HT-29 (cell line): ENCODE results near the gene PIH1D2. TPM values are rescaled to one million over a fixed set of nuclear protein-coding genes. Genes with fewer than 3 reads are reported as not detected.
"Not testable (repeated sequence)": the region's sequence is repeated elsewhere in the genome, so short reads cannot be mapped to it uniquely, and the experiment has no call there.

ENCODE experiments used
- DNase-seq: peaks from one replicate; pipeline ENCODE4 v3.0.0-alpha.2; 2015; ENCODE audit warnings: low spot score
- total RNA-seq: library from RNA; depleted of rRNA; stranded (reverse); fragments of >200 nt; shearing (Covaris generic); gene quantifications from 2 replicates; pipeline ENCODE4 v1.2.3, GENCODE V29; 2014; rRNA removed

The PIH1D2 gene, protein sequence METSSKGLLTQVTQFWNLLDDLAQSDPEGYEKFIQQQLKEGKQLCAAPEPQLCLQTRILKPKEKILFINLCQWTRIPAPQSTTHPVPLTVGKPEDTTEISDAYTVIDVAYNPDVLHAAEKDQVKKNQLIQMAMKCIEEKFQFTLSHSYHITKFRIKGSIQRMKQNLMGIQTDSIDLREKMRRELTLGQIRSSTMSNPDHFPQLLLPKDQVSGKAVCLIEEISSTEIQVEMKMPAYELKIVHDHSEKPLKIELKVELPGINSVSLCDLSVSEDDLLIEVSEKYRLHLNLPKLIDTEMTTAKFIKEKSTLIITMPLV
- total RNA-seq, result 0.52 and 0.97 TPM in 2 replicates

DNA sequence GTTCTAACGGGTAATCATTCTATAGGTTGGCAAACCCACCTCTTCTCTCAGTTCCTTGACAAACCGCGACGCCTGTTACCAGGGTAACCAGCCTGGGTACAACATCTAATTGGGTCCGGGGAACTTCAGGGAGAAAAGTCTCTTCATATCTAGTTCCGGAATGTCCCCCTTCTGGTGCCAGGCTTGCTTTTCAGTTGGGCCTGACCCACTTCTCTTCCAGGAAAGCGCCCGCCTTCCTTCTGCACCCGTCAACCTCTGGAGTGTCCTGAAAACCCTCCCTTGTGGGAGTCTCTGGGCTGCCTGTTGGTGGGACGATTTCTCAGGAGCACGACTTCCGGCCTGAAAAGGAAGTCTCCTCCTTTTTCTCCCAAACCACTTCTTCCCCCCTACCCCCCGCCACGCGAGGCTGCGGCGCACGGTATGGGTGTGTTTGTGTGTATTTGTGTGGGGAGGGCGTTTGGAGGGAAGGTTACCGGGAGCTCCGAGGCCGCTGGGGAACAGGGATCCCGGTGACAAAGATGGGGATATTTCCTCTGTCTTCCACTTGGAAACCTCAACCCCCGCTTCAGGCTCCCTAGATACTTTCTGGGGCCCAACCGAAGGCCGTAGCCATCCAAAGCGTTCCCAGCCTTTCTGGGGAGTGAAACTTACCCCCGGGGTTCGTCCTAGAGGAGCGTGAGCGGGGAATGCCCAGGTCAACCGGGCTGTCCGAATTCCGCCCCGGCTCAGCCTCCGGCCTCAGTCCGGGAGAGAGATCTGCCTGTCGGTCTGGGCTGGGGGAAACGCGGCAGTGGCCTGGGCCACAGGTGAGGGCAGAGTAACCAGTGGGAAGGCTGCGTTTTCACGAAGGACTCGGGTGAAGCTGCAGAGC, at the start of gene PIH1D2, which contains the start of gene NKAPD1:
TSS of gene PIH1D2 (minus strand) at position 77 of the 871 bp plus-strand sequence. CDS start 843 bp downstream, outside the sequence.
TSS of gene NKAPD1 (plus strand) at position 359 of the 871 bp plus-strand sequence. CDS start 1,276 bp downstream, outside the sequence.
- DNase-seq, result peak; percentile 96

DNA sequence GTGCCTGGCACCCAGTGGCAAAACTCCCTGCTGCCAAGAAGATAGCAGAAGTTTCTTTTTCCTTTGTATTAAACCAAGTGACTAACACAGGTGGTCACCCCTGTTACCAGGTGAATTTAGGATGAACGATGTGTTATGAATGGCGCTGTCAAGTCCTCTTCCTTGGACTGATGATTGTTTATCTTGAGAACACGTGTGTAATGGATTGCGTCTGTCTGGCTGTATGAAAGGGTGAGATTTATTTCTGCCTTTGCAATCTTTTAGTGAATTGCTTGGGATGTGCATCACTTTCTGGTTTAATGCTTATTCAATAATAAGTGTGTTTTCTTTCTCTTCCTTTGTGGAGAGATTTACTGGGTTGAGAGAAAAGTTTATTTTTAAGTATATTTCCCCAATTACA, 49.3 kb upstream of the PIH1D2 start:
- no peak for DNase-seq

DNA sequence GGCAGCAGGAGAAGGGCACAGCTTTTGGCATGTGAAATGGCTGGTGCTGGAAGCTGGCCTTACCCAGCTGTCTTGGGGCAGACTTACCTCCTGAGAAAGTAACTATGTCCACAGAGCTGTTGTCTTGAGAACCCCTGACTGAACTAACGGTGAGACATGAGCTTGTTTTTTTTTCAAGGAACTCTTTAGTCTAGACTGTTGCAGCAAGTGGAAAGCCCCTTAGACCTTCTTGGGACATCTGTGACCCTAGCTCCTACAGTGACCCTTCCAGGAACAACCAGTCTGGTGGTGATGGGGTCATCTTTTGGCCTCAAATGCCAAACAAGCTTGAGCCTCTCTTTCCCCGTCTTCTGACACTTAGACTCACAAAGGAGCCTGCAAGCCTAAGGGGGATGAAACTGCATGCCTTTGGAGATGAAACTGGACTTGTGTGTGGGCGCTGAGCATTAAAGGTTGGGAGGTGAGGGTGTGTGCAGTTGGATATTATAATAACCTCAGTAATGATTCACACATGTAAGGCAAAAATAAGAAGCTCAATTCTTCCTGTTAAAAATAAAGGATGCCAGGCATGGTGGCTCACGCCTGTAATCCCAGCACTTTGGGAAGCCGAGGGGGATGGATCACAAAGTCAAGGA, 48.3 kb upstream of the PIH1D2 start:
- no peak for DNase-seq

DNA sequence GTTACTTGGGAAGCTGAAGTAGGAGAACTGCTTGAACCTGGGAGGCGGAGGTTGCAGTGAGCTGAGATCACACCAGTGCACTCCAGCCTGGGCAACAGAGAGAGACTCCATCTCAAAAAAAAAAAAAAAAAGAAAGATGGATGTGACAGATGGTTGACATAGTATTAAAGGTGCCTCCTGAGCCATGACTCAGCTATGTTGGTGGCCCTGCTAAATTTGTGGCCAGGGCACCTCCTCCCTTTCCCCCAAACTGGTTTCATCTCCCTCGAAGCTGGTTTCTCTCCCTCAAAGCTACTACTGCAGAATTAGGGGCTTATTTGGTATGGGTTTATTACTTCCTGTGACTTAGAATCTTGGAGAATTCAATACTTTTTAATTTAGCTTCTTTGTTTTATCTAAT, 44.4 kb upstream of the PIH1D2 start:
- DNase-seq, result no peak

DNA sequence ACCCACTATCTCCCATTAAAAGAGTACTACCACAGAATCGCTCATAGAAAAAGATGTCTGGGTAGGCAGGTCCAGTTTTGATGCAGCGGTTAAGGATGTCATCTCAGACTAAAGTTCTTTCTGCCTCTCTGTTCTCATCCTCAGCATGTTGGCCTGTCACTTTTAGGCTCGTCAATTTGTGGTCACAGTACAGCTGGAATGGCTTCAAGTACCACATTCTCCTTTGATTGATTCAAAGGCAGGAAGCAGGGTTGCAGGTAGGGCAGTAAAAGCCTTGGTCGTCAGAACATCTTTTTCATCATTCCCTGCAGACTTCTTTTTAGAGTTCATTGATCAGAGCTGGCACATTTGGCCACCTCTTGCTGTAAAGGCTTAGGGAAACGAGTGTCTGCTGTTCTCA, 41.6 kb upstream of the PIH1D2 start:
- no peak for DNase-seq

DNA sequence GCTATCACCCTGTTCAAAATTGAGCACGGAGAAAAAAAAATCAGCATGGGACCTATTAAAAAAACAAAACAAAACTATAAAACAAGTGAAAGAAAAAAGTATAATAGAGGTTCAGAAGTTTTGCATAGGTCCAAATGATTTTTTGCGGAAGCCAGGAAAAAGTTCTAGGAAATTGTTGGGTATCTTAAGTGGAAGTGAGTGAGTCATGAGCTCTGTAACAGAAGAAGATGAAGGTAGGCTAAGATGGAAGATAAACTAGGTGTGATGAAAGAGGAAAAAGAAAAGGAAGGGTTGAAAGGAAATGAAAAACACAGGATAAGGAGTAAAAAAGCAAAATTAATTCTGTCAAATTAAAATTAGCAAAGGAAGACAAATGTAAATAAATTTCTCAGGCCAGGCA, 40.6 kb upstream of the PIH1D2 start:
- no peak for DNase-seq

DNA sequence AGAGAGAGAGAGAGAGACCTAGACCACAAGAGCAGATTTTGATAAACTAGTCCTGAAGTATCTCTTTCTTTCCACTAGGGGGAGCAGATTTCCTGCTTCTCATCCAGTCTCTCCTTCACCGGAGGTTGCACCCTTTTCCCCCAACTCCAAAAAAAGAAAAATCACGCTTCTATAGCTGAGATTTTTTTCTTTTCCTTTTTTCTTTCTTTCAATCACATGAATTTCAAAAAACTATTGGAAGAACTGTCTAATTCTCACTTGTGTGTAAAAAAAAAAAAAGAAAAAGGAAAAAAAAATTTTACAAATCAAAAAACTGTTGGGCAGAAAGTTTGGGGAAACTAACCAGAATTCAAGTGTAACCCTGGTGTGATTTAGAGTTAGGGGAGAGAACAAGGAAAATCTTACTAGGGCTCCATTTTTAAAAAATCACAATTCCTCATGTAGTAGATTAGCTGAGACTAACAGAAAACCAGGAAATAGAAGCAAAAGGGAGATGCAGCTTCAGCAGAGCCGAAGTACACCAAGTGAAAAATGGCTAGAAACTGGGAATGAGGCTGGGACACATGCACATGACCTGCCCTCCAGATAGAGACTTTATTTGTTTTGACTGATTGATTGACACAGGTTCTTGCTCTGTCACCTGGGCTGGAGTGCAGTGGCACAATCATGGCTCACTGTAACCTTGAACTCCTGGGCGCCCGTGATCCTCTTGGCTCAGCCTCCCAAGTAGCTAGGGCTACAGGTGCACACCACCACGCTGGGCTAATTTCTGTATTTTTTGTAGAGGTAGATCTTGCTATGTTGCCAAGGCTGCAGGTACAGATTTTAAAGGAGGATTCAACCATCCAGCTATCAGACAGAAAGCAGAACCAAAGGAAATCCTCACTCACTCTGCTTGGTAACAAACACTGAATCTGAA, 40.0 kb upstream of the PIH1D2 start:
- peak; percentile 58 for DNase-seq

DNA sequence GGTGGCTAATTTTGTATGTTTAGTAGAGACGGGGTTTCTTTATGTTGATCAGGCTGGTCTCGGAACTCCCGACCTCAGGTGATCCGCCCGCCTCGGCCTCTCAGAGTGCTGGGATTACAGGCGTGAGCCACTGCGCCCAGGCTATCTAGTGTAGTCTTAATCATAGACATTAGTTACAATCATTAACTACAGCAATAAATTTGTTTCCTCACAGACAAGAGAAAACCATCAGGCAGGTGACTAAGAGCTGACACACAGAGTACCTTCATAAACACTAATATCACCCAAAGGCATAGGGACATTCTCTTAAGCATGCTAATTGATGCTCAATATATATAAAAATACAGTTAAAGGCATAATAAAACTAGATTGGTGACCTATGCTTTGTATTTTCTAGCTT, 32.3 kb upstream of the PIH1D2 start:
- DNase-seq, result no peak

DNA sequence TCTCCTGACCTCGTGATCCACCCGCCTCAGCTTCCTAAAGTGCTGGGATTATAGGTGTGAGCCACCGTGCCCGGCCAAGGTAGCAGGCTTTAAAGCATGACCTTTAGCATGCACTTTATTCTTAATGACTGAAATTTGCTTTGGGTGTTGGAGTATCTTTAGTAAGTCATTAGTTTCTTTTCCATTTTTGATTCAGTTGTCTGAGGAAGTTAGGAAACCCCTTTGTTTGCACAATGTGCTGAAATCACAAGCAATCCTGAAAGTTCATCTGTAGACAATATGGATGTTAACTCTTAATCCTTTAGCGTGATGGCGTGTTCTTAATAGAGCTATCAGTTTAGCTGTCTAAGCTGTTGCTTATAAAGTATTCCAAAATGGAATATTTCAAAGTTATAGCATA, 29.6 kb upstream of the PIH1D2 start:
- no peak for DNase-seq

DNA sequence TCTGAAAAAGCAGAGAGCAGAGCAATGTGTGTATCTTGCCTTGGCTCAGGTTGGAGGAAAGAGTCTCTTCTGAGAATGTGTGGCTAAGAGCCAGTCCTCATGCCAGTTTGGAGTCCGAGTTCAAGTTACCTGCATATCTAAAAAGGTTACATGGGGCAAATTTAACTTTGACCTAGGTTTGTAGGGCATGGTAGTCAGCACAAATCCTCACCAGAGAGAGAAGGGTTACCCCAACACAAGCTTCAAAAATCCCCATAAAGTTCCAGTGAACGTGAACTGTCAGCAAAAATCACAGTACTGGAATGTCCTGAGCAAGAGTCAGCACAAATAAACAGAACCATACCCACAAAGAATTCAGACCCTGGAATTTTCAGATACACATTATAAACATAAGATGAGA, 26.6 kb upstream of the PIH1D2 start:
- DNase-seq, result no peak

DNA sequence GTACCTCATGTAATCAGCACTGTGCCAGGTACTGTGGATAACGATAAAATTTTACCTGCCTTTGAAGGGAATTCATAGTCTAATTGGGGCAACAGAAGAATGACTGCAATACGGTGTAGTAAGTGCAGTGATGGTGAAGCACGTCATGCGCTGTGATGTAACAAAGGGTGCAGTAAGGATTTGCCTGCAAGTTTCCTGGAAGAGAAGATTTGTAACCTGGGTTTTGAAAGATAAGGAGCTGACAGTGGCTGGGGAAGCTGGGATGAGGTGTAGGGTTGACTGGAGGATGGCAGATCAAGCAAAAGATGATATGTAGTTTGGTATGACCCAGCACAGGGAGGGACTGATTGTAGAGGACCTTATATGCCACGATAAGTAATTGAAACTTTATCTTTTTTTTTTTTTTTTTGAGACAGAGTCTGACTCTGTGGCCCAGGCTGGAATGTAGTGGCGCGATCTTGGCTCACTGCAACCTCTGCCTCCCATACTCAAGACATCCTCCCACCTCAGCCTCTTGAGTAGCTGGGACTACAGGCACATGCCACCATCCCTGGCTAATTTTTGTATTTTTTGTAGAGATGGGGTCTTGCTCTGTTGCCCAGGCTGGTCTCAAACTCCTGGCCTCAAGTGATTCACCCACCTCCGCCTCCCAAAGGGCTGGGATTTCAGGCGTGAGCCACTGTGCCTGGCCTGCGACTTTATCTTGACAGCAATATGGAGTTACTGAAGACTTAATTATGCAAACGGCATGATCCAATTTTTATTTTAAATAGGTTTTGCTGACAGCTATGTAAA, 24.1 kb upstream of the PIH1D2 start:
- no peak for DNase-seq

DNA sequence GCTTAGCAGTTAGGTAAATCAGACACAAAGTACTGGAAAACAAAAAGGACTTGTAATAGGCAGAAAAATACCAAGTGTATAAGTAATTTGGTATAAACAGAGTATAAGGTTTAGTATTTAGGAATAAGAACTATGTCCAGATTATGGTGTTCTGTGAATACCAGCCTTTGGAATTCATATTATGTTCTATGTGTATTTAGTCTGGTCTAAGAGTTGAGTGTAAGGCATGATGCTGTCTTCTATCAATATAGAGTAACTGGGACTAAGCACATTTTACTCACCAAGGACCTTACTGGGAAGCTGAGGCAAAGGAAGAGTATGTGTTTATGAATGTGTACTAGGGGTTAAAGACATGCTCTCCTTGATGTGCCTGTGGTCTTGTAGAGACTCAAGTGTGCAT, 22.4 kb upstream of the PIH1D2 start:
- DNase-seq, result no peak

DNA sequence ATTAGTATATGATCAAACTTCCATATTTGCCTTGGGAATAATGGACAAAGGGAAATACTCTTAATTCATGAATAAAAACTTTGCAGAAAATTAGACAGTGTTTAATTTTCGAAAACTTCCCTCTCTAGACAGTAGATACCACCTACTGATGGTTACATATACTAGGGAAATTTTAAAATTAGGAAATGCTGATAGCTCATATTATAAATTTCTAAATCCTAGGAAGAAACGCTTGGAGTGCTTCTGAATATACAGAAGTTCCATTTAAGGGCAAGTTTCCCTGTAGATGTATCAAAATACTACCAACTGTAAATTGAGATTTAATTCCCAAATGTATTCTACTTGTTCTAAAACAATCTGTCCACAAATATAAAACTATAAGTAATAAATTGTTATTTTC, 21.5 kb upstream of the PIH1D2 start:
- not testable (repeated sequence) for DNase-seq

DNA sequence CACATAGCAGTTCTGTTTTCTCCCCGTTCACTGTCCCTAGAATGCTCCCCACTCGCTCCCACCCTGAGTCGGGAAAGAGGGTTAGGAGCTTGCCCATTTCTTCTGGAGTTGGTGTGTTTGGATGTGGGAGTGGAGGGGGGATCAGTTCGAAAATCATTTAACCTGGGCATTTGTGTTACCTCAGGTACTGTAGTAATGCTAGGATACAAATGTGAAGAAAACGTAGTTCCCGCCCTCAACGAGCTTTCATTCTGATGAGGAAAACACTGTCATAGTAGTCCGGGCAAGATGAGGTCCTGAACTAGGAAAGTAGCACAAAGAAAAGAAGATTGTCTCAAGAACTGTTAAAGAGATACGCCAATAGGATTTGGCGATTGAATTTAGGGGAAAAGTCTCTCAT, 13.4 kb upstream of the PIH1D2 start:
- no peak for DNase-seq

DNA sequence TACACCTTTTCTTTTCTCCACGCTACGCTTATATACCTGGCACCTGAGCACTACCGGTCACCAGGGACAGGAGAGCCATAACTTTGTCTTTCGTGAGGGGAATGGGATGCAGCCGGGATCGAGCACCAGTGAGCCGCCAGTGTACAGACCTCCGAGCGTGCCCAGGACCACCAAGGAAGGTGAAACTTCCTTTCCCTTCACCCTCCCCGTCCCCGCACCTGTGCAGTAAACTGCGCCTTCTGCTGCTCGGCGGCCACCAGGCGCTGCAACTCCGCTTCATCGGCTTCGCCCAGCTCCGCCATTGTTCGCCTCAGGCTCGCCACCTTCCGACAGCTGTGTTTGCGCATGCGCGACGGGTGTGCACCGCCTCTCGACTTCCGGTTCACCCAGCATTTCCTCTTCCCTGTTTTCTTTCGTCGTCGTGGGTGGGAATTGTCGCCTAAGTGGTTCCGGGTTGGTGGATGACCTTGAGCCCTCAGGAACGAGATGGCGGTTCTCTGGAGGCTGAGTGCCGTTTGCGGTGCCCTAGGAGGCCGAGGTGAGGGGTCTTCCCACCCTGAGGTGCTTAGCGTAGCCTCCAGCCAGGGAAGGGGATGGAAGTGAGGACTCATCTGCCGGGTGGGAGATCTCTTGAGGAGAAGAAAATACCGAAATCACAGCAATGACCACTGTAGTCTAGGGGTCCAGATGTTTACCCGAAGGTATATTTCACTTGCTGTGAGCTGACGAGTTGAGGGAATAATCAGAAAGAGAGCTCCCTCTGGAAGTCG, 12.8 kb upstream of the PIH1D2 start, which contains the start of the genes SDHD and TIMM8B:
TSS of gene SDHD (plus strand) at position 452 of the 770 bp plus-strand sequence. CDS start at position 487, 35 bp downstream.
TSS of gene TIMM8B (minus strand) at position 335 of the 770 bp plus-strand sequence. CDS start at position 302, 33 bp downstream.
- peak; percentile 100 for DNase-seq

DNA sequence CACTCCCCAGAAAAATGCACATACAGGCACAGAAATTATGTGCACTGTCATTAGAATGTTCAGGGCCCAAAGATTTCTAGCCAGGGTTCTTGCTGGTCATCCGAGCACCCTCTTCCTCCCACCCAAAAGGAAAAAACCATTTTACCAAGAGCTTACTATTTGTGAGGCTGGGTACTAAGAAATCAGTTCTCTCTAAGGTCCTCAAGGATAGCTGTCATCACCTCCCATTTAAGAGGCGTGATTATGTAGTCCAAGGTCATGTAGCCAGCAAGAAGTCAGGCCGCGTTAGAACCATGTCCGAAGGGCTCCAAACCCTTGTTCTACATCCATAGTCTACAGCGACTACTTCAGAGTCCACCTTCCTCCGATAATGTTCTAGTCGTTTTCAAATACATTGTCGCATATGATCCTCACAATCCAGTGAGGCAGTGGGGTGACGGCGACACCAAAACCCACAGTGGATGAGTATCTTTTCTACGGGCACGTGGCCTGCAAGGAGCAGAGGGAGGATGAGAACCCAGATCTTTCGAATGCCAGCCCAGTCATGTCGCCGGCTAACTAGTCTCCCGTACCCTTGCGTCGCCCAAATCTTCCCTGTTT, 12.1 kb upstream of the PIH1D2 start:
- DNase-seq, result peak; percentile 62

DNA sequence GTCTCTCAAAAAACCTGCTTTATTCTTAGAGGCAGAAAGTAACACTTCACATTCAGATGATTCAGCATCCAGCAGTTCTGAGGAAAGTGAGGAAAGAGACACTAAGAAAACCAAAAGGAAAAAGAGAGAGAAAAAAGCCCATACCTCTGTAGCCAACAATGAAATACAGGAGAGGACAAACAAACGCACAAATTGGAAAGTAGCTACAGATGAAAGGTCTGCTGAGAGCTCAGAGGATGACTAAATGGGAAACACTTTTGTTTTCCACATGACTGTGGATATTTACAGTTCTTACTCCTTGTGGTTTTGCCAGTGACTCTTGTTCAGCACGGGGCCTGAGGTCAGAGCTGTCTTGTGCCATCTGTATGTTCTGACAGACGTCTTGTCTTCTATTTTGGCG, 8.9 kb upstream of the PIH1D2 start:
- DNase-seq, result no peak

DNA sequence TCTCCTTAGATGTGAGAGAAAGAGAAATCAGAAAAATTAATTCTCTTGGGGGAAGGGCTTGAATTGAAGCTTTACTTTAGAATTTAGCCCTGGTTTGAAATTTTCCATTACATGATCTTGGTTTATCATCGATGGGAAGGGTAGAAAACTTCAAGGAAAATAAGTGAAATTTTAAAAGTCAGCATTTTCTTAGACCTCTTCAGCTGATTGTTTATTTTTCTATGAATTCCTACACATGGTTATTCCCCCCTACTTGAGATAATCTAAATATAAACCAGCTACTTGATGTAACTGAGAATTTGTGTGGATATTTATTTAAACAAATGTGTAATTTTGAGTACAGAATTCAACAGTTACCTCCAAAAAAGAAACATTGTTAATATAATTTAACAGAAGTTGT, 10.9 kb downstream of the PIH1D2 start:
- no peak for DNase-seq

DNA sequence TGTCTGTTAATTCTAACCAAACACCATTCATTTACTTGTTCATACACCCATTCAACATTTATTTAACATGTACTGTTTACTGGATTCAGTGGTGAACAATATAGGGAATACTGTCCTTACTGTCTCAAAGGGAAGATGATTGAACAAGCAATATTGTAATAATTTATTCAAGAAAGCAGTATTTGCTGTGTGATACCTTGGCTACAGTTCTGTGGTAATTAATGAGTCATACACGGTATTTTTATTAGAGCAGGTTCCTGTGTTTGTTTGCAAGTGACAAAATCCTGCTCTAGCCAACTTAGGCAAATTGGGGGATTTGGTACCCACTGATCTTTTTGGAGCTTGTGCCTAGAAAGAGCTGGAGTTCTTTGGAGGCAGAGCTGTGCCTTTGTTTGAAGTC, 15.7 kb downstream of the PIH1D2 start:
- no peak for DNase-seq
